HG02678 (cell line): ENCODE measurements around the gene COL23A1.

Source experiments
- ATAC-seq: cut with Tn5 transposase; IDR thresholded peaks from one replicate; pipeline ENCODE4 v1.9.1; 2021; ENCODE audit warnings: mild to moderate bottlenecking, moderate library complexity; ENCODE audit not compliant: unreplicated experiment

The COL23A1 gene

DNA sequence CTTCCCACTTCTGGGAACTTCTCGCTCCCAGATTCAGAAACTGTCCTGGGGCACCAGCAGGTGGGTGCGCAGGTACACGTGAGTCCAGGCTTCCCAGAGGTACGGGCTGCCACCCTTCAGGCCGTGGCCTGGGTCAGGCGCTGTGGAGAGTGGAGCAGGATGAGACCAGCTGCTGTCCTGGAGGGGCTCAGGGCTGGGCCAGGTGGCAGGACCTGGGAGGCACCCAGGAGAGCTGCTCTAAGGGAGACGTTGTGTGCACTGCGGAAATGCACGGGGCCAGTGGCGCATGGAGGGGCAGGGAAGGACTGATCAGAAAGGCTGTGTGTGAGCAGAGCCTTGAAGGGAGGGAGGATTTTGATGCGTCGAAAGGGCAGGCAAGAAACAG, 222.5 kb downstream of the COL23A1 start:
- ATAC-seq, result no peak

GRCh38 chr5:178366998-178367735, 223.0 kb downstream of the COL23A1 start:
- no peak for ATAC-seq

- ATAC-seq, result no peak
Measured at GRCh38 chr5:178365501-178366440, 224.4 kb downstream of the COL23A1 start.

DNA sequence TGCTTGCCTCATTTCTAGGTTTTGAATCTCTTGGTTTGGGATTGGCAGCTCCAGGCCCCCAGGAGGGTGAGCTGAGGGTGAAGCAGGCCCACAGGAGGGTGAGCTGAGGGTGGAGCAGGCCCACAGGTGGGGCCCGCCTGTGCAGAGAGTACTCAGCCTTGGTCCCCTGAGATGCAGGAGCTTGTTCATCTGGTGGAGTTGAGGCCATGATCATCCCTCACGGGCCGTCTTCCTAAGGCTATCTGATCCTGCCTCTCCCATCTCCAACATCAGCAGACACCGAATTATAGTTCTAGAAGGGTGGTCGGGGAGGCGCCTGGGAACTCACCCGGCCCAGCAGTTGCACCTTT, 225.9 kb downstream of the COL23A1 start:
- no peak for ATAC-seq

- ATAC-seq, result no peak
Measured at GRCh38 chr5:178363501-178364325, 226.5 kb downstream of the COL23A1 start.

GRCh38 chr5:178361657-178362445, 228.3 kb downstream of the COL23A1 start:
- ATAC-seq, result no peak

- no peak for ATAC-seq
Measured at GRCh38 chr5:178360926-178361235, 229.3 kb downstream of the COL23A1 start.

DNA sequence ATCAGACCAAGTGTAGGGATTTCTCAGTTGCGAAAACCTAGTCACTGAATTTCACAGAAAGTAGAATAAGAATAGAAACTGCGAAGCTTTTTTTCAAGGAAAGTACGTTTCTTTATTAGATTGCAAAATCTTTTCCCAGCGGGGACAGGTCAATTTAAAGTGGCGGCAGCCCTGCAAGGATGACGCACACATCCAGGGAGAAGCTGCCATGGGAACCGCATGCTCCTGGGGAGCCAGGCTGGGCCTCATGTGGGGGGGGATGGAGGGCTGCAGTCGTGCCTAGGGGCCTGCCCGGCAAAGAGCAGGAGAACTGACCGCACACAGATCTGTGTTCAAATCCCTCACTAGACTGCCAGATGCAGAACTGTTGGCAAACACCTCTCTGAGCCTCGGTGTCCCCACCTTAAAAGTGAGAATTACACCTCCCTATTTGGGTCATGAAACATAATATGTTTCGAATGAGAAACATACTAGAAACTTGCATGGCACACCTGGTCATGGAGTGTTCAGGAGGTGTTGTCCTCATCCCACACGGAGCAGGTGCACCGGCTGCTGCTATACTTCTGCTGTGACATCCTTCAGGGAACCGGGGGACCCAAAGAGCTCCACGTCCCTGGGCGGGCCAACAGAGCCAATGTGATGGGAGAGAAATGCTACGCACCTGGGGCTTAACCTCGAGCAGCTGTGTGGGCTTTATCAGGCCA, 229.8 kb downstream of the COL23A1 start:
- no peak for ATAC-seq

DNA sequence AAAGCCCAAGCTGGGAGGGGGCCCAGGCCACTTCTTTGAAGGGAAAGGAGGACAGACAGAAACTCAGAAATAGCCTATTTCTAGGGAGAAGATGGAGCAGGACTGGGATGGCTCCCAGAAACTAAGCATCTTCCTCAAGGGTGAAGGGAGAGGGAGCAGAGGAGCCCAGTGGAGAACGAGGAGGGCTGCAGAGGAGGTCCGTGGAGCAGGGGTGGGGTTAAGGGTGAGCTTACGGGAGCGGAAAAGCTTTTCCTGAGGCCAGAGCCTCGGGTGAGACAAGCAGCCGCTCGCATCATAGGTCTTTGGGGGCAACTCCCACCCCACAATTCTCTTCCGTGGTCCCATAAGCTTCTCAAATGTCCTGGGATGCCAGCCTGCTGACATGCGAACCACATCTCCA, 230.5 kb downstream of the COL23A1 start:
- no peak for ATAC-seq

GRCh38 chr5:178357678-178358077, 232.5 kb downstream of the COL23A1 start:
- ATAC-seq, result no peak

DNA sequence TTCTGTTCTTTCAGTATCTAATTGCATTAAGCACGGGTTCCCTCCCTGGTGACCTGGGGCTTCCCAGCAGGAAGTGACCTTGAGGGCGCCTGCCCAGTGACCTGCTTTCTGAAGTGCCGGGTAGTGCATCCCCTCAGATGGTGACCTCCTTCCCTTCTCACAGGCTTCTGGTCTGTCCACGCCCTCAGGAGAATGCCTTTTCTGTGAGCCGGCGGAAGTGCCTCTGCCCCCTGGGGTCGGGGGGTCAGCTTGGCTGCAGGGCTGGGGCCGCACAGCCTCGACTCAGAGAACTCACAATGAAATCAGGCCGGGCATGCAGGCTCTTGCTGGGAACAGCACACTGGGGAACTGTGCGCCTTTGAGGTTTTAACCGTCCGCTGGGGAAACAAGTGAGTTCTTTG, 233.1 kb downstream of the COL23A1 start:
- no peak for ATAC-seq

- ATAC-seq, result no peak
Measured at GRCh38 chr5:178356431-178356872, 233.7 kb downstream of the COL23A1 start.

DNA sequence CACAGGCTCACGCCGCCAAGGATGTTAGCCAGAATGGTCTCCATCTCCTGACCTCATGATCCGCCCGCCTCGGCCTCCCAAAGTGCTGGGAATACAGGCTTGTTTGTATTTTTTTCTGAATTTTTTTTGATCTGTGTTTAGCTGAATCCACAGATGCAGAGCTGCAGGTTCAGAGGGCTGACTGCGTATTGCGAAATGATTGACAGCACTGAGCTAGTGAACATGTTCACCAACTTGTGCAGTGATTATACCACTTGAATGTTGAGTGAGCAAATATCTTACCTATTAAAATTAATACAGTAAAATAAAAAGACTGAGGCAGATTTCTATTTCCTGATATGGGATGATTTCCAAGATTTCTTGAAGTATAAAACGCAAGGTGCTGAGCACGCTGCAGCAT, 234.5 kb downstream of the COL23A1 start:
- no peak for ATAC-seq

- no peak for ATAC-seq
Measured at GRCh38 chr5:178353461-178353860, 236.7 kb downstream of the COL23A1 start.

DNA sequence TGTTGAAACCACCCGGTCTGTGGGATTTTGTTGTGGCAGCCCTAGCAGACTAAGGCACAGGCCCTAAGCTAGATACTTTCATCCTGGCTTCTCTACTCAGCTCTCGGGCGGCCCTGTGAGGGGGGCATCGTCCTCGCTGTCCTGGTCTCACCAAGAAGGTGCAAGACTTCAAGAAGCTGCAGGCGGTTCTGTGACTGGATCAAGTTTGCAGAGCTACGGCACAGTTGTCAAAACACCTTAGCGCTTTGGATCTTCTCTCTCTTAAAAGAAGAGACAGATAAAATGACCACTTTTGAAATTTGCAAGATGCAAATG, 238.2 kb downstream of the COL23A1 start:
- ATAC-seq, result no peak

- no peak for ATAC-seq
Measured at GRCh38 chr5:178351221-178352034, 238.8 kb downstream of the COL23A1 start.

GRCh38 chr5:178350361-178351220, 239.6 kb downstream of the COL23A1 start:
- ATAC-seq, result no peak

GRCh38 chr5:178349625-178350353, 240.4 kb downstream of the COL23A1 start:
- ATAC-seq, result no peak
